22Rv1 (cell line): ENCODE results near the gene TRPV4.

ENCODE experiments used
- CTCF ChIP-seq: fragments of 450-650 bp; IDR thresholded peaks from 2 replicates; pipeline ENCODE4 v1.5.1; 2017; ENCODE audit warnings: mild to moderate bottlenecking
- ZFX ChIP-seq: fragments of 450-650 bp; IDR thresholded peaks from 2 replicates; pipeline ENCODE4 v1.6.1; 2017; ENCODE audit warnings: antibody characterized with exemption, borderline replicate concordance

GRCh38 chr12:109880938-109881337, 47.7 kb upstream of the TRPV4 start:
- TF ChIP-seq CTCF (no peak), ZFX (no peak)
